ENCODE results near the gene LUZP2. TPM values are rescaled to one million over a fixed set of nuclear protein-coding genes. Genes with fewer than 3 reads are reported as not detected.
A peak's percentile ranks its signal among the peaks of the same experiment; 100 is the strongest.

The LUZP2 gene
- total RNA-seq, 1 donor from 2014 or later = 1.3 TPM

DNA sequence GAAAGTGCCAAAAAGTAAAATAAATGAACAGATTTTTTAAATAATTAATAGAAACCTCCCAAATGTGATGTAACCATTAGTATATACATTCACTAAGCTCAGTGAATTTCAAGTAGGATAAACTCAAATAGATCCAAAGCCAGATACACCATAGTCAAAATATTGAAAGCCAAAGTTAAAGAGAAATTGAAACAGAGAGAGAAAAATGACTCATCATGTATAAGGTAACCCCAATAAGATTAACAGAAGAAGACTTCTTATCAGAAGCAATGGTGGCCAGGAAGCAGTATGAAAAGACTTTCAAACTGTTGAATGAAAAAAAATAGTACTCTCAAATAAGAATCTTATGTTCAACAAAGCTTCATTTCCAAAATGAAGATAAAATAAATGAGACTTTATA lies 70.5 kb downstream of the LUZP2 start:
- ATAC-seq = no peak

DNA sequence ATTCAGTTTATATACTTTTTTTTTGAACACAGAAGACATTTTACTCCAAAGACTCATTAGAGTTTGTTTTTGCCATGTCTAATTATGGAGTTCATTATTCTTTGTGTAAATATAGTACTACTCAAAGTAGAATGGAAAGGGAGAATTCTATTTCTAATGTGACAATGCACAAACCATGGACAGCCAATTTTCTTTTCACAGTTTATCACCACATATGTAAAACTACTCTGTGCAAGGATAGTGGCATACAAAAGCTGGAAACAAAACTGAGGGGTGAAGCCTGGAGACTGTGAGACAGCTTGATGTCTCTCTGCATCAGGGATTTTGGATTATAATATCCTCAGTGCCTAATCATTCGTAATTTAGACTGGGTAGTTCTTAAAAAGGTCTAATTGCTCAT lies 75.5 kb downstream of the LUZP2 start:
- no peak for ATAC-seq

DNA sequence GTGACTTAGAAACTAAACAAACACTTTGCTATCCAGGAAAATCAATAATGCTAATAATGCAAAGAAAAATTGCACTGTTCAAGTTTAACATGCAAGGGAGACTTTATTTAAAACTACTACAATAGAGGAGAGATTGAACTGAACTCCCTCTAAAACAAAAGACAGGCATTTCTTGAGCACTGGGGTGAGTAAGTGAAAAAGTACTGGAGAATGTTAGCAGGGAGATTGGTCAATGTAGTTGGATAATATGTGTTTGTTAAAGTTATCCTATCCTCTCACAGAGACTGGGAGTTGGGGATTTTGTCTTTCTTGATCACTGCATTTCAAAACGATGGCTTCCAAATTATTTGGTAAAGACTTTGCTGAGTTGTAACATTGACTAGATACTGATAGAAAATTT lies 77.6 kb downstream of the LUZP2 start:
- ATAC-seq = no peak

DNA sequence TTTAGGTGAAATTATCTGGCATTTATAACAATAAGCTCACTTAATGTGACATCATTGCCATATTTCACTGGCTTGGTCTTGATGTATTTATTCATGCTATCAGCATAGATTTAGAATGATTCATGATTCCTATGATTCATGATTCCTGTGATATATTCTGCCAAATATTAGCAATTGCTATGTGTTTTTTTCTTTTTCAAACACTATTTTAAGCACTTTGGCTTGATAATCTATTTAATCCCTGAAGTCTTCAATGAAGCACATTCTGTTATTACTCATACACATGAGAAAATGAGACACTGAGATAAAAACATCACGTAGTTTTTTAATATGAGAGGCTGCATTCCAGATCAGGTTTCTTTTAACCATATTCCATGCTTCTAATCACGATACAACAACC lies 78.5 kb downstream of the LUZP2 start:
- peak; percentile 43 for ATAC-seq

DNA sequence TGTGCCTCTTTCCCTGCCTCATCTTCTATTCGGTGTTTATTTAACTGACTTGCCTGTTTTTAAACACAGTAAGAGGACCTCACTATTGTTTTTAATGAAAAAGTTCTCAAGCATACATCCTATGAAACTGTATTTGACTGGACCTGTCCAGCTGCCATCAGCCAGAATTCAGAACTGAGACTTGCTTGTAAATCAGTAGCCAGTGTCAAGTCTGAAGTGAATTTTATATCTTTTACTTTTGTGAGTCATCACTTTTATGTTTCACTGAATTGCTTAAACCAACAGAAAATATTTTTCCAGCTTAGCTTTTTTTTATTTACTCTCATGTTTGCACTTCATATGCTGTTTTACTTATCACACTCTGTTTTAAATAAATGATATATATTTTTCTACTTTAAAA lies 88.3 kb downstream of the LUZP2 start:
- ATAC-seq = no peak

DNA sequence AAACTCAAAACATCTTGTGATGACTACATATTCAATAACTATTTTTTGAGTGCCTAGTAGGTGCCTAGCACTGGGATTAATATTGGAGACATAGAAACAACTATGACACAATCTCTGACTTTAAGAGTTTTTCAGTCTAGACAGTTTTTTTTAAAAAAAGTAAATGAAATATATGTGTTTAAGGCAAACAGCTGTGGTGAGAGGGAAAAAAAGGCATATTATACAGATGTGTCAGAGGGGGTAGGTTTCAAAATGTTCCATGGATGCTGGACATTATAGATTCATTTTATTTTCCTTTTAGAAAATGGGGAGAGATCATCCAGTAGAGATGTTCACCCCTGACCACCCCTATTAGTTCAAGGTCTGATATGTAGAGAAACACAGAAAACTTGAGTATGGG lies 90.8 kb downstream of the LUZP2 start:
- ATAC-seq = no peak

DNA sequence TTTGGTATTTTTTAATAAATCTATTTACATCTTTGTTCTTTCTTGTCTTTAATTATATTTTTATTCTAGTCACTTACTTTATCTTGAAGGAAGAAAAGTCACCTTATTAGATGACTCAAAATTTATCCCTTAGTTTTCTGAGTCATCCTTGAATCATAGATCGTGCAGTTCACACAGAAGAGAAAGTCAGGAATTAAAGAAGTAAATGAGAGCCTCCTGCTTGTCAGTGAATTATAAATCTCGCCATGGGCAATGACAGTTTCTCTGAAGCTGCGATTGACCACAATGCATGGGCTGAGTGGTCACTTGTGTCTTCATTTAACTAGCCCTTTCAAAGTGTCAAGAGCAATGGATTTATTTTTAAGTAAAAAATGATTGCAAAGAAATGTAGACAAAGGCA lies 91.2 kb downstream of the LUZP2 start:
- peak; percentile 63 for ATAC-seq

DNA sequence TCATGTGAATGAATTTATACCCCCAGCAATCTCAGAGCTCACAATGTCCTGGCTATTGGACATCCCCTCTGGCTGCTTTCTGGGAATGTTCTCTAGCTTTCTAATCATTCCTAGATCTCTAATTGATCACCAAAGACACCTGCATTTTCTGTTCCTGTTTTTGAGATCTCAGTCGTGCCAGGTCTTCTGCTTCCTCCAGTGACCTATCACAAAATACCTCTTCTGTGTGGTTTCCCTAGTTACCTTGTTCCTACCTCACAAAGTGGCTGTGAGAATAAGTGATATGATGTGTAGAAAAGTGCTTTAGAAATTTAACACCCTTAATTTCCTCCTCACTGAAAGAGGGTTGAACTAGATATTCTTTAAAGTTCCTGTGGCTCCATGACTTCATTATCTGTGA lies 92.2 kb downstream of the LUZP2 start:
- no peak for ATAC-seq

DNA sequence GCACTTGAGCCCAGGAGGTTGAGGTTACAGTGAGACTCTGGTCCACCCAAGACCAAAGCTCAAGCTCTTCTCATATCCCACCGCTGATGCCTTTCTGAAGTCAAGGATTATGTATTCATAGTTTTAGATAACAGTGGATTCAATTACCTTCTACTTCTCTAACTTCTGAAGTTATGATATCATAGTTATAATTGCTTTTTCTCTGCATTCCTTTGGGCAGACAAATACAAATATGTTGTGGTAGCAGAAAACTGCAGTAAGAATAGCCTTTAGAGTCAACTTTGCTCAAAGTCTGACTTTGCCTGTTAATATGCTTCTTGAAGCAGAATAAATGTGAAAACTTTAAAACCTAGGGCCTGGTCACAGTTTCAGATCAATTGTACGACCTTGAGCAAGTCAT lies 94.4 kb downstream of the LUZP2 start:
- no peak for ATAC-seq

DNA sequence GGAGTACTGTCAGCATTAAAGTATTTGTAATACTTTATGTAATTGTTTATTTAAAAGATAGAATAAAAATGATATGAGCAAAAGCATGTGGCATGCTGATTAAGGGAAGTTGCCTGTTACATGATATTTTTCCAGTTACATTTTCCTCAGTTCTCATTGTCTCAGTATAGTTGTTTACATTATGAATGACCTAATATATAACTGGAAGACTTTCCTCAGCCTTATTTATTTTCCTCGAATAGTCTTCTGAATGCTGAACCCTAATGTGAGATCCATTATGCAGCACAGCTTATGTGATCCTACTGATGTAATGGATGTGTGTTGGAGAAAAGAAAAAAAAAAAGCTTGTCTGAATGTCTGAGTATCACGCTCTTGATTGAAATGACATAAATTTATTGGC lies 95.5 kb downstream of the LUZP2 start:
- ATAC-seq = no peak

DNA sequence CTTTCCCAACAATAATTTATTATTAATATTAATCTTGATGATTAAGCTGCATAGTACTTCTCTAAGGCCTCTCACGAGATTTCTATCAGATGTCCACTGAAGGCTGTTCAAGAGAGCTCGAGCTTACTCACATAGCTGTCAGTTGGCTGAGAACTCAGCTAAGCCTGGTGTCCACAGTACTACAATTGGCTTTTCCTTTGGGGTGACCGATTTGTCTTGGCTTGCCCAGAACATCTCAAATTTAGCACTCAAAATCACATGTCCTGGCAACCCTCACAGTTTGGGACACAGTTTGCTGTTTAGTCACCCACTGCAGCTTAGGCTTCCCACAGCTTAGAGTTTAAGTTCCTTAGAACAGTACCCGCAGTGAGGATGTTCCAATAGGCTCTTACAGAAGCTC lies 96.5 kb downstream of the LUZP2 start:
- peak; percentile 49 for ATAC-seq

DNA sequence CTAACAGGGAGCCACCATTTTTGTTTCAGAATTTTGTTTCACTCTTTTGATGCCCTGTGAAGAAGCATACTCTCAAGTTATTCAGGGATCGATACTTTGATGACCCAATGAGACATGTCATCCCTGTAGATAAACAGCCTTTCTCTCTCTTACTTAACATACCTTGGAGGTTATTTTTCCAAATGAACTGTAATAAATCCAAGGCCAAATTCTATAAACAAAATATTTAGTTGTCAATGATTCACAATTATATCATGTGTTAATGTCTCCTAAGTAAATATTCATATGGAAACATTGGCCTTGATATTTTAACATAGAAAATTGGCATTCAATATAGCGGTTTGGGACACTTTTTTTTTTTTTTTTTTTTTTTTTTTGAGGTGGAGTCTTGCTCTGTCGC lies 97.5 kb downstream of the LUZP2 start:
- ATAC-seq = no peak

DNA sequence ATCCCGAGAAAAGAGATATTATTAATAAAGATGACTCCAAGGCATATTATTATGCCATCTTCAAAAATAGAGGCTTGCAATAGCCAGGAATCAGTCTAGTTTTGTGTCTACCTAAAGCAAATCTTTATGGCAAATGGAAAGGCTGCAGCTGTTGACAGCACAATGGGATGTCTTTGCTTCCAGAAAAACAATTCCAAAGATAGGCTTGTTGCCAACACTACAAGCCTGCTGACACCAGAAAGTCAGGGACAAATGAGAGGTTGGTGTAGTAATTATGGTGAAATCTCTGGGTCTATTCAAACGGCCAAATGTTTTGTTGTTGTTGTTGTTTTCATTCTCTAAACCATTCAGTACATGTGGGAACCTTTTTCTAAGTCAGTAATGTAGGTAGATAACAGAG lies 101.8 kb downstream of the LUZP2 start:
- ATAC-seq = no peak

DNA sequence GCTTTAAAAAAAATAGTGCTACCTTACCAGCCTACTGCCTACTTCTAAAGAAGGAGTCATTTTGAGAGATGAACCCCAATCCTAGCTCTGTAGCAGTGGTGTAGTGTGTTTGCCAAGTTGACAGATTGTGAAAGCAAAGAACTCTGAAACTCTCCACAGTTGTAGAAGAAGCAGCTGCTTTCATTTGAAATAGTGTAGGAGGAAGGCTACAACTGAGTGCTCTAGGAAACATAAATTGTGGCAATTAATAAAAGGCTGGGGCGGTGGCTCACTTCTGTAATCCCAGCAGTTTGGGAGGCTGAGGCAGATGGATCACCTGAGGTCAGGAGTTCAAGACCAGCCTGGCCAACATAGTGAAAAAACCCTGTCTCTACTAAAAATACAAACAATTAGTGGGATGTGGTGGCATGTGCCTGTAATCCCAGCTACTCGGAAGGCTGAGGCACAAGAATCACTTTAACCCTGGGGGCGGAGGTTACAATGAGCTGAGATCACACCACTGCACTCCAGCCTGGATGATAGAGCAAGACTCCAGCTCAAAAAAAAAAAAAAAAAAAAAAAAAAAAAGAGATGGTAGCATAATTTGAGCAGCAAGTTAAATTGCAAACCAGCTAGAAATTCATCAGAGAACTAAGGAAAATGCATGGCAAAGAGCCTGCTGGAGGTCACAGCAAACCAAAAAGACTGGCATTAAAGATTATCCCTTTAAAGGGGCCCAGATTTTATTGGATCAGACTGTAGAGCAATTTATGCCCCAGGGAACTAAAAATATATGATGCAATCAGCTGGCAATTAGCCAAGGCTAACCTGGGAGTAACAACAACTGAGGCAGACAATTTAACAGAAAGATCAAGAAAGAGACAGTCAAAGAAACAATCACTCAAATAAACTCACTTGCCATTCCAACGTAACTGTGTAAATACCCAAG lies 112.6 kb downstream of the LUZP2 start:
- ATAC-seq = no peak

DNA sequence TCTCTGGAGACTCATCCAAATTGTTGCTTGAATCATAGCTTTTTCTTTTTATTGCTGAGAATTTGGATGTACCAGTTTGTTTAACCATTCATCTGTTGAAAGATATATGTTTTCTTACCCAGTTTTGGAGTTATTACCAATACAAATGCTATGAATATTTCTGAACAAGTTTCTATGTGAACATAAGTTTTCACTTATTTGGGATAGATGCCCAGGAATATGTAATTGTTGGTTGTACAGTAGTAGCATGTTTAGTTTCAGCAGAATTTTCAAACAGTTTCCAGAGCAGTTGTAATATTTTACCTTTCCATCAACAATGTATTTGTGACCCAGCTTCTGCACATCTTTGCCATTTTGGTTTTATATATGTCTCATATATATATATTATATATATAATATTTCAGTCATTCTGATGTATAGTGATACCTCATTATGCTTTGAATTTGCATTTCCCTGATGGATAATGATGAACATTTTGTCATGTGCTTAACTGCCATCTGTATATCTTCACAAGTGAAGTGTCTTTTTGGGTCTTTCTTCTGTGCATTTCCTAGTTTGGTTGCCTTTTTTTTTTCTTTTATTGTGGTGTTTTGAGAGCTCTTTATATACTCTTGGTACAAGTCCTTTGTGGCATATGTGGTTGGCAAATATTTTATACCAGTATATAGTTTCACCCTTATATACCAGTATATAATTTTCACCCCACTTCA lies 118.8 kb downstream of the LUZP2 start:
- ATAC-seq = no peak

DNA sequence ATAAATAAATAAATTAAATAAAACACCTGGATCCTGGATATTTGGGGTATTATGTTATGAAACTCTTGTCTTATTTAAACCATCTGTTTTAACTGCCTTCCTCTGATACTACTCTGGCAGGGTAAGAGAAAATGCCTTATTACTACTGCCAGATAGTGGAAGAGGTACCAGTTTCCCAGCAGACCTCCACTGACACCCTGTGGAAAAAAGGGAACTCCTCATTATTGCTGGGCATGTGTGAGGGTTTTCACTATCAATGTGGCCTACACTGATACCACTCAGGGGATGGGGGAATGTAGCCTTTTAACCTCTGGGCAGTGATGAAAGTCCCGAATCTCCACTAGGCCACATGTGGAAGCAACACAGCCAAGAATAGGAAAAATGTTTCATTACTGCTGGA lies 121.0 kb downstream of the LUZP2 start:
- ATAC-seq = no peak

DNA sequence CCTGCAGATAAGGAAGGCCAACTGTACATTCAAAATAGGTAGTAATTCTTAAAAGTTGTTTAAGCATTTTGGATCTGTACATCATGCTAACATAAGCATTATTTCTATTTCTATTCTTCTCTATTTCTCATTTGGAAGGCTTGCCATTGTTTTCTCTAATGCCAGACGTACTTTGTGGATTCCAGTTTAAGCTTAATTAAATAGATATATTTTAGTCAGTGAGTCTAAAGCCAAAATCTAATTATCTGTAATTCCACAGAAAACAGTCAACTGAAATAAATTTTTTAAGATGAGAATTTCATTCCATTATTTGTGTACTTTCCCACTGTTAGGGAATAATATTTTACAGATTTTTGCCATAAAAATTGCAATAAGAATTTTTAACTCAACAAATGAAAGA lies 123.0 kb downstream of the LUZP2 start:
- ATAC-seq = no peak

DNA sequence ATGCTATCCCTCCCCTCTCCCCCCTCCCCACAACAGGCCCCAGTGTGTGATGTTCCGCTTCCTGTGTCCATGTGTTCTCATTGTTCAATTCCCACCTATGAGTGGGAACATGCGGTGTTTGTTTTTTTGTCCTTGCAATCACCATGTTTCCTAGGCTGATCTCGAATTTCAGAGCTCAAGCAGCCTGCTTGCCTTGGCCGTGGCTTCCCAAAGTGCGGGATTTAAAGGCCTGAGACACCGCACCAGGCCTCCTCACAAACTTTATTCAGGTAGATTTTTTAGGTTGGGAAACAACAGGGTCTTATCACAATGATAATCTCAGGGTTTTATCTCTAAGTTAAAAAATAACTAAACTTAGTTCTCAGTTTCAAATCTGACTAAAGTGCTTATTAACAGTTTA lies 125.4 kb downstream of the LUZP2 start:
- ATAC-seq = no peak

DNA sequence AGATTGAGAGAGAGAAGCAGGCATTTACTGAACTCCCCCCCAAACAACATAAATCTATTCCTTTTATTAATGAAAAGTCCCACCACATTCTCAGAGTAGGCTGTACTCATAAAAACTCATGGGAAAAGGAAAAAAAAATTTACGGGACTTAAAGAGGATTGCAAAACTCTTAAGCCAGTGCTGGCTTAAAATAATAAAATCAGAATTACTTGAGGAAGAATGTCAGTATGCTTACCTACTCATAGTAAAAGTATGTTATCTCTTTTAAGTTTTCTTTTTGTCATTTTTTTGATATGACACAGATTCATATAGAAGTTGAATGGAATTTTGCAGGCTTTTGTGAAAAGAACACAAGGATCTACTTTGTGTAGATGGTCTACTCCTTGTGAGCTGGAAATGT lies 126.3 kb downstream of the LUZP2 start:
- ATAC-seq = no peak

DNA sequence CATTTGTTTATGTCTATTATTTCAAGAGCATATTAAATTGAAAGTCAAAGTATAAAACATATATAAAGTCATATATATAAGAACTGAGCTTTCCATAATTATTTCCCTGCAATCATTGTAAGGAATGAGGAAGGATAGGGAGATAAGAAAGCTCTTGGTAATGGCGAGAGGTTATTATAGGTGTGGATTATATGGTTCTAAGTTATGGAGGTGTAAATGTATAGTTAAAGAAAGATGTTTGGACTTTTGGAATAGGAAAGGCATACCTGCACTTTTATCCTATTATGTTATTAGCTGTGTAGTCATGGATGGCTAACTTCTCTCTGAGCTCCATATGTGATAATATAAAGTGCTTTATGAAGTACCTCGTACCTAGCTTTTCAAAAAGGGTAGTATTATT lies 127.6 kb downstream of the LUZP2 start:
- no peak for ATAC-seq

DNA sequence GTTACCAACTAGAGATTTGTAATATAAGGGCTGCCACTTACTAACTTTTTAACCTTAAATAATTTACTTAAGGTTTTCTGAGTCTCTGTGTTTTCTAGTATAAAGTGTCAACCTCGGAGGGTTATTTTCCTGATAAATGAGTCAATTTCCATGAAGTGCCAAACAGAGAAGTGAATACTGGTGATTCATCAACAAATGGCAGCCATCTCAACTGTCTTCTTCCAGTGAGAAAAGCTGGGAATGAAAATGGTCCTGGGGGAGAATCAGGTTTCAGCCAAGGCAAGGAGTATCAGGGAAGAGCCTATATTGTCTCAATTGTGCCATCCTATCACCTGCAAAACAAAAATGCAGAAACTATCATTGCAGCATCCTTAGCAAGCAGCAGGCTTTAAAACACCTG lies 129.1 kb downstream of the LUZP2 start:
- ATAC-seq = no peak

DNA sequence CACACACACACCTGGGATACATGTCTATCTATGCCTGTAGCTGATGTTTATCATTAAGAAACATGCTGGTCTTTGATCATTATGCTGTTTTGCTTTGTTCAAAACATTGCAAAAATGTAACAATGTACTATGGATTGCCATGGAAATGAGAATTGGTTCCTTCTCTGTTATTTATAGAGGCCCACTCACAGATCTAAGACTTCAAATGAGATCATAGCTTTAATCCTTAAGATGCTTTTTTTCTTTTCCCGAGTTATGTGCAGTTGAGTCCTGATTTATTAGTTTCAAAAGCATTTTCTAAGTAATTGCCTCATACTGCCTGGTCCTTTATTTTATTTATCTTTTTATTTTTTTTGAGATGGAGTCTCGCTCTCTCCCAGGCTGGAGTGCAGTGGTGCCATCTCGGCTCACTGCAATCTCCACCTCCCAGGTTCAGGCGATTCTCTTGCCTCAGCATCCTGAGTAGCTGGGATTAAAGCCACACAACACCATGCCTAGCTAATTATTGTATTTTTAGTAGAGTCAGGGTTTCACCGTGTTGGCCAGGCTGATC lies 131.4 kb downstream of the LUZP2 start:
- ATAC-seq = no peak

DNA sequence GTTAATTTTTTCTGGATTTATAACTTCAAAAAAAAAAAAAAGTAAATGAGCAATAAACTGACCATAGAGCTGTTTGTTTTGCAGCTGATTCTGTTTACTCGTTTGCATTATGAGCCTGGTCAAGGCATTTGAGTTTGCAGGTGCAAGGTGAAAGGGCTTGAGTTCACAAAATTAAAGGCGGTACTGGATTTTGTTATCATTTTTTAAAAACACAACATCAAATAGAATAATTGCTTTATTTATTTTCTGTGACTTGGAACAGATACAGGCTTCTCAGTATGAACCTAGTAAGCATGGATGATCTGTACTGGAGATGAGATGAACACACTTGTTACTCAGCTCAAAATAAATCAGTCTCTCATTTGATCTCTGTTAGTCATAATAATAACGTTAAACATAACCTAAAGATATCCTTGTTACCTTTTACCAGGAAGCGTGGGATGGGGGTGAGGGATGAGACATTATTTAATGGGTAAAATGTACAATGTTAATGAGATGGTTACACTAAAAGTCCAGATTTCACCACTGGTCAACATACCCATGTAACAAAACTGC lies 137.8 kb downstream of the LUZP2 start:
- no peak for ATAC-seq

Measured in esophagus mucosa (tissue), 1 donor.